NCI-H2196 treated with DMSO at 0.1 percent for 48 hours (cell line): ENCODE data around the gene BCAT1.
"Not testable (repeated sequence)": the region's sequence is repeated elsewhere in the genome, so short reads cannot be mapped to it uniquely, and the experiment has no call there.

Experiments used
- DNase-seq: peaks from one replicate; lab custom pipeline; 2025; ENCODE audit not compliant: unreplicated experiment; lab: John Stamatoyannopoulos, UW

BCAT1 gene

DNA sequence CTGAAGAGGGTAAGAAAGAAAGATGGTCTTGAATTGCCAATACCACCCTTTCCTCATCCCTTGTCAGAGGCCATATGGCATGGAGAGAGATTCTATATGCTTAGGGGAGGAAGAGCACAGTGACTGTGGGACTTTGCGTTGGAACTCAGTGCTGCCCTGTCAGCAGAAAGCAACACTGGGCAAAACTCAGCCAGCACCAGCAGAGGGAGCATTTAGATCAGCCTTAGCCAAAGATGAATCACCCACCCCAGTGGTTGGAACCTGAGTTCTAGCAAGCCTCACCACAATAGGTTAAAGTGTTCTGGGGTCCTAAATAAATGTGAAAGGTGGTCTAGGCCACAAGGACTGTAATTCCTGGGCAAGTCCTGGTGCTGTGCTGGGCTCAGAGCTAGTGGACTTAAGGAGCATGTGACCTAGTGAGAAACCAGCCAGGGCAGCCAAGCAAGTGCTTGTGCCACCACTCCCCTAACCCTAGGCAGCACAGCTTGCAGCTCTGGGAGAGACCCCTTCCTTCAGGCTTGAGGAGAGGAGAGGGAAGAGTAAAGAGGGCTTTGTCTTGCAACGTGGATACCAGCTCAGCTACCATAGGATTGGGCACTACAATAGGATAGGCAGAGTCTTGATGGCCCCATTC lies 11.4 kb upstream of the BCAT1 start:
- DNase-seq: no peak

DNA sequence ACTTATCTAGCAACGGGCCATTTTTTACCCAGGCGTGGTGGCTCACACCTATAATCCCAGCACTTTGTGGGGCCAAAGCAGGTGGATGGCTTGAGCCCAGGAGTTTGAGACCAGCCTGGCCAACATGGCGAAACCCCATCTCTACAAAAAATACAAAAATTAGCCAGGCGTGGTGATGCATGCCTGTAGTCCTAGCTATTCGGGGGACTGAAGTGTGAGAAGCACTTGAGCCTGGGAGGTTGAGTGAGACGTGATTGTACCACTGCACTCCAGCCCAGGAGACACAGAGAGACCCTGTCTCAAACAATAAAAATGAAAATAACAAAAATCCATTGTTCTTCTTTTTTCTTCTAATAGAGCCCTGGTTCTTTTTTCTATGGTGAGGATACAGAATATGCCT lies 7.5 kb upstream of the BCAT1 start:
- DNase-seq: not testable (repeated sequence)

DNA sequence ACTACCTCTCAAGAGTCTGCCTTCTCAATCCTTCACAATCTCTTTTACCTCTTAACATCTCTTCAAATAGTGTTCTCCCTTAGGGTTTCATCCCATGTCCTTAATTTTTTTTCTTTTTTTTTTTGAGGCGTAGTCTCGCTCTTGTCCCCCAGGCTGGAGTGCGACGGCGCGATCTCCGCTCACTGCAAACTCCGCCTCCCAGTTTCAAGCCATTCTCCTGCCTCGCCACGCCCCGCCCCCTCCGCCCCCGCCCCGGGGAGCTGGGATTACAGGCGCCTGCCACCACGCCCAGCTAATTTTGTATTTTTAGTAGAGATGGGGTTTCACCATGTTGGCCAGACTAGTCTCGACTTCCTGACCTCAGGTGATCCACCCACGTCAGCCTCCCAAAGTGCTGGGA lies 7.0 kb upstream of the BCAT1 start:
- no peak for DNase-seq

DNA sequence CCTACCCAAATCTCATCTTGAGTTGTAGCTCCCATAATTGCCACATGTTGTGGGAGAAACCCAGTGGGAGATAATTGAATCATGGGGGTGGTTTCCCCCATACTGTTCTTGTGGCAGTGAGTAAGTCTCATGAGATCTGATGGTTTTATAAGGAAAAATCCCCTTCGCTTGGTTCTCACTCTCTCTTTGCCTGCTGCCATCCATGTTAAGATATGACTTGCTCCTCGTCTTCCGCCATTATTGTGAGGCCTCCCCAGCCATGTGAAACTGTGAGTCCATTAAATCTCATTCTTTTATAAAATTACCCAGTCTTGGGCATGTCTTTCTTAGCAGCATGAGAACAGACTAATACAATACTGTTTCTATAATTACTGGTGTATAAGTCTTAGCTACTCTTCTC lies 6.5 kb upstream of the BCAT1 start:
- no peak for DNase-seq

DNA sequence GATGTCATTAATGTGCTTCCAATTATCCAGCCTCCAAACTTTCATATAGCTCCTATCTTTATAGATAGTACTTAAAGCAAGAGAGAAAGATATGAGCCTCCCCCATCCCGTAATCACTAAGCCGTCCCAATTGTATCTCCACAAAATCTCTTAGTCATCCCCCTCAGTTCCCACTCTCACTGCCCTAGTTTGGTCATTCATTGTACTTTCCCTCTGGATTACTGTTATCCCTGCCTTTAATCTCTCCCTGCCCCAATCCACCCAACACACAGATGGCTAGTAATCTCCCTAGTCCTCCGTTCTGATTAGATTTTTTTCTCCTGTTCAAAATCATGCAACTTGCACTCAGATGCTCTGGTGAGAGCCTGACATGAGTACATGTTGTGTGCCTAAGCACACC lies 5.4 kb upstream of the BCAT1 start:
- no peak for DNase-seq

DNA sequence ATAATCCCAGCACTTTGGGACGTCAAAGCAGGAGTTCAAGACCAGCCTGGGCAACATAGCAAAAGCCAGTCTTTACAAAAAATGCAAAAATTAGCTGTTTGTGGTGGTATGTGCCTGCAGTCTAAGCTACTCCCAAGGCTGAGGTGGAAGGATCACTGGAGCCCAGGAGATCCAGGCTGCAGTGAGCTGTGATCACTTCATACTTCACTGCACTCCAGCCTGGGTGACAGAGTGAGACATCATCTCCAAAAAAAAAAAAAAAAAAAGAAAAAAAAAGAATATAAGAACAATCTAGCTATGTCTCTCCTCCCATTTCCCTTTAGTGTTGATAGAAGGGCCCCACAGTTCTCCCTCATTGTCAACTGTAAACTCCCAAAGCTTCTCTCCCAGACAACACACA lies 3.5 kb upstream of the BCAT1 start:
- DNase-seq: no peak

DNA sequence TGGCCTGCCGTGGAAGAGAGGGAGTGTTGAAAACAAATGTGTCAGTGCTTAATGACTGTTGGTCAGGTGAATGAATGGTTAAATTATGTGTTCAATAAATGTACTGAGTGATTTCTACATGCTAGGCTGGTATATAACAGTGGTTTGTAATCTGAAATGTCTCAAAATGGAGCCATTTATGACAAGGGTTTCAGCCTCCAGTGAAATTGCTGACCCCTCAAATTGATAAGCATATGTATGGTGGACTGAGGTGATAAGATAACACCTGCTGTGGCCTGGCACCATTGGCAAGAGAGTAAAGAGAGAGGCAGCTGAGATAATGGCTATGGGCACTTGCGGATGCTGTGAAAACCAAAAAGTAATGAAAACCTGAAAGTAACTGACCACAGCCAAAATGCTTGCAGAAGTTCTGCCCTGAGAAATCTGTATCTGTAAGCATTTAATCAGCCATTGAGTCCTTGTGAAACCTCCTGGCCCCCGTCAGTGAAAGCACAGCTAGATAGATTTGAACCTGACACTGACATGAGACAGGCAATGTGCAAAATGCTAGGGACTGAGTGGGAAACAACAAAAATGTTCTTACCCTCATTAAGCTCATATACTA lies 1.4 kb upstream of the BCAT1 start:
- no peak for DNase-seq

DNA sequence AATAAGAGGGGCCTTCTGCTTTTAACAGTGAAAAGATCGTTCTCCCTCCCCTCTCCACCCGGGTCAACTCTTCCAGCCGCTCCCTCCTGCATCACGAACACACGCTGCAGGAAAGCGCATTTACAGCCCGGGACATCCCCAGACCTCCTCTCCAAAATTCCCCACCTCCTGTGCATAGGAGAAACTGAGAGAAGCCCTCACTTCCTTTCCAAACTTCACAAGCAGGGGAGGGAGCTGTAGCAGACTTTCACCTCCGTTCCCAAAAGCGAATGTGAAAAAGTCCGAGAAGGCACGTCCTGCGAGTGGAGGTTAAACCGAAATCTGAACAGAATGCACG lies 513 bp downstream of the BCAT1 start:
- DNase-seq: no peak

DNA sequence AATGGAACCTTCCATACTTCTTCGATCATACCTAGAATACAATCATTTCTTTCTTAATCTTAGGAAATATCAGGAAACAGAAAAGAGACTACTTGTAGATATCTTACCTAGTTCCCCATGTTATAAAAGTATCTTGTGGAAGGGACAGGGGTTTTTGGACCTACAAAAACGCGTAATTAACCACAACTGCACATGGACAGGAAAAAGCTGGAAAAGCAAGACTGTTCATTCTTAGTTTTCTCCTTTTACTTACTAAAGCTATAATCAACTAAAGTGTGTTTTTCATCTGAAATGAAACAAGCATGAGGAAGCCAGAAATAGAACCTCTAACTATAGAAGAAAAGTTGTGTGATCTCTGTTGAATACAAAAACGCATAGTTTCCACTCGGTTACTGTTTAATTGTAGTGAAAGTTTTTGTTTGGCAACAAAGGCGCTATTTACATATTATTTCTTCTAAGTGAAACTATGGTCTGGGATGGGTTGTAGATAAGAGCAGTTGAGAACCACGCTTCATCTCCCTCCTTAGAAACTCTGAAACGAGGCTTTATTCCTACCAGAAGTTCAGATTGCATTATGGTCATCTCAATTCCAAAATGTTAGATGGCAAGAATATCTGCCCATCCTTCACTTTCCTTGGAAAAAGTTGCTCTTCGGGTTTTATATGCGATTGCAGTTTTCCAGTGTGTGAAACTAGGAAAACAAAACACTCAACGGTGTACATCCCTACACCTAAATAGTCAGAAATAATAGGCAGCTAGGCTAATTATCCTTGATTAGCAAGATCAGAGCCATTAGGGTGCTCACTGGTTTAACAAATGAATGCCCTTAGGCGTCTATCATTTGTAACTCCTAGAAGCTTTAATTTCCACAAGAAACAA lies 1.1 kb downstream of the BCAT1 start:
- DNase-seq: no peak

DNA sequence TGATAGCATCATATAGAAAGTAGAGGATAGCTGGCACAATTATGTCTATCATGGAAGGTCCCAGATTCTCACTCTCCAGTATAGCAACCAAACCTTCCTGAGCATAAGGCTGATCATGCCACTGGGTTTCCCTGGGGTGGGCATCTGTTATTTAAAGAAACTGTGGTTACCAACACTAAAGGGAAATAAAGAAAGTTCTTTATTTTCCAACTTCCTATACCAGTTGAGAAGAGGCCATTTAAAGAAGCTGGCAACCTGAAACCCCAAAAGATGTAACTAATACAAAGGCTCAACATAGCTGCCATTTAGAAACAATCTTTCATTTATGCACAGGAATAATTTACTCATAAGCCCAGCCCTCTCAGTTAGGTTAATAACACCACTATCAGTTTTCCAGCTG lies 3.1 kb downstream of the BCAT1 start:
- no peak for DNase-seq

DNA sequence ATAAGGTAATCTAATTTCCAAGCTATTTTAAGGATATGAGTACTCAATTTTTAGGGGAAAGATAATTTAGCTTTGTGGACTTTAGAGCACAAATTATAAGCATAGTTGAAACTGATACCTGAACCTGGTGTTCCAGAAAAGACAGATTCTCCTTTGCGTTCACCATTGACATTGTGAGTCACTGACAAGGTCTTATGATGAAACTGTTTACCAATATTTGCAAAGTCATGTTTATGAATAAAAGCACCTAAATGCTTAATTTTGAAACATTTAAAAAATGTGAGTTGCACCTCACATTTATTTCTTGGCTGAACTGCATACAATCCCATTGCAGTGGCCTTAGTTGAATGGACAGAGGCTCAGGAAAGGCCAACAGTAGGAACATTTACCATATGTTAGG lies 3.9 kb downstream of the BCAT1 start:
- DNase-seq: no peak

DNA sequence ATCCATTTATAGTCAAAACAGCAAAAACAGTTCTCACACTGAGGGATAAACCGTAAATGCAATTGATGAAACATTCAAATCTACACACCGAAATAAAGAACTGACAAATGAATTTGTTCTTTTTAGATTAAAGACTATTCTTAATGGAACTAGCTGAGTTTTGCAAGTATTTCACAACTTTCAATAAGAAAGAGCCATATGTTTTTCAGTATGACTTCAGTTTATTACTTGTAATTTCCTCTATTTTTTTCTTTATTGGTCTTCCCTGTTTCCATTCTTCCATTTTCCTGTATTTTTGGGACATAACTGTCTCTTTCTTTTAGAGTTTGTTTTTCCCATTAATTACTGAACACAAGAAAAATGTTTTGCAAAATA lies 4.3 kb downstream of the BCAT1 start:
- no peak for DNase-seq

DNA sequence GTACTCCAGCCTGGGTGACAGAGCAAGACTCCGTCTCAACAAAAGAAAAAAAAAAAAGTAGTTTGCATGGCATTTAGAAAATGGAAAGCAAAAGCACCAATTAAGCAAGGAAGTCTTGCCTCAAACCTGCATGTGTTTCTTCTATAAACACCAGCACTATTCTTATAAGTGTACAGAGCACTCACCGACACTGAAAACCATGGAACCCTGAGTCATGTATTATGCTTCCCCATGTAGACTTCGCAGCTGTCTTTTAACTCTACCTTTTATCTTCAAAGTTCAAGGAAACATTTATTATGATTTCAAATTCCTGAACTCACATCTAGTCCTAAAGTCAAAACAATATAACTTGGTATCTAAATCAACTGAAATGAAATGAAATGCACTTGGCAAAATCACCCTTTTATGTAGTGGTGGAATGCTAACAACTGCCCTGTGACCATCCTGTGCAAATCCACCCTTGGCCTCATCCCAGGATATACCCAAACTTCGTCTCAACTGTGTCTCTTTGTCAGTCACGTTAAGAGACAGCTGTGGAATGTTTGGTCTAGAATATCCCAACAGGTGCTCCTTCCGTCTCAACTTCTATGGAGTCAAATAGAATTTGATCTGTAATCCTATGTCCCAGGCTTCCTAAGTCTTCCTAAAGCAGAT lies 4.8 kb downstream of the BCAT1 start:
- DNase-seq: no peak

DNA sequence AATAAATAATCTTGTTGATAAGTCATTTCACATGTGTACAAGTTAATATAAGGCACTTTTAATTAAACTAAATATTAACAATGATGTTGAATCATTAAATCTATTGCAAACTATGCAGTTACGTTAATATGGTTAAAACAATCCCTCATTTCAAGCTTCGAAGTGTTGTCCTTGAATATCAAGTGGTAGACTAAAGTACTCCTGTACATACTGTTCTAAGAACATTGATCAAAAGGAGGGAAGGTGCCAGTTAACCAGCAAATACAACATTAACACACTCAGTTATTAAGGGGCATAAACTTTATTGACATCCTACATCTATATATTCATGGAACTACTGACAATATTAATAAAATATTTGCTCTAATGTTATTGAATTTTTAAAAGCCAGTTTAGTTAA lies 8.7 kb downstream of the BCAT1 start:
- DNase-seq: no peak

DNA sequence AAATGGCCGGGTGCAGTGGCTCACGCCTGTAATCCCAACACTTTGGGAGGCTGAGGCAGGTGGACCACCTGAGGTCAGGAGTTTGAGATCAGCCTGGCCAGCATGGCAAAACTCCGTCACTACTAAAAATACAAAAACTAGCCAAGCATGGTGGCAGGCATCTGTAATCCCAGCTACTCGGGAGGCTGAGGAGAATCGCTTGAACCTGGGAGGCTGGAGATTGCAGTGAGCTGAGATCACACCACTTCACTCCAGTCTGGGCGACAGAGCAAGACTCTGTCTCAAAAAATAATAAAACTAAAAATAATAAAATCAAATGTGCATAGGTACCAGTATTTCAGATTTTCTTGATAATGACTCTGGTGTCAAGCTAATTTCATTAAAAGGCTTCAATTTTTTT lies 9.3 kb downstream of the BCAT1 start:
- not testable (repeated sequence) for DNase-seq

DNA sequence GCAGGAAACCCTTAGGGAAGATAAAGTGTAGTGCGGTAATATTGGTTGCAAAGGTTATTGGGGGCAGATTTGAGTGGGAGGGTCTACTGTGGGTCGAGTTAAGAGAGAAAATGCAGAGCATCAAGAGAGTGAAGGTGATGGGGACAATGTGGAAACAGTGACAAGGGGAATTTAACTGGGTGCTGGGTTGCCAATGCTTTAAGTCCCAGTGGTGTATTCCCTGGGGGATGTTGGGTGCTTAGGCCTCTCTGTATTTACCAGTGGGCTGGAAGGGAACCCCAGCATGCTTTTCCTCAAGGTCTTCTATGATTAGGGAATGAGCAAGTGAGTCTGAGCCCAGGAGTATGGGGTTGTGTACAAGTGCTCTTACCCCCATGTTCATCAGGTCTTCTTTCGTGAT lies 10.6 kb downstream of the BCAT1 start:
- DNase-seq: no peak

DNA sequence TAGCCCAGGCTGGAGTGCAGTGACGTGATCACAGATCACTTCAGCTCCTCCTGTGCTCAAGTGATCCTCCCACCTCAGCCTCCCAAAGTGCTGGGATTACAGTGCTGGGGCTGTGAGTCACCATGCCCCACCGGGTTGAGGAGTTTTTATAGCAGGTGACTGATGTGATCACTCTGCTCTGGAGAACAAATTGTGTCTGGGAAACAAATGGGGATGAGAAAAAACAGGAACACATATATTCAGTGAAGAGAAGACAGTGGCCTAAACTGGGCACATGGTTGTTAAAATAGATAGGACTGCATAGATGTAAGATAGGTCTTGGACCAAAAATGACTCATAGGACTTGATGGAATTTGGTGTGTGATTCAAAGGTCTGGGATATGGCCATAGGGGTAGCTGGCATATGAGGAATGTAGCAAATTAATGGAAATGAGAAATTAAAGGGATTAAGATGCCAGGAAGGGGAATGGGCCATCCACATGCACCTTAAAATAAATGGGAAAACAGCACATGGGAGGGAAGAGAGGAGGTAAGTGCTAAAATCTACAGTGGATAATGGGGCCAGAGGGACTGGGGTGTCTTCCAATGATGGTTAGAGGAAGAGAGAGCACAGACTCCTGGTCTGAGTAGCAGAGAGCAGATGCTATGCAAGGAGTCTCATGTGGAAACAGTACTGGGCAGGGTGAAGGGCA lies 11.2 kb downstream of the BCAT1 start:
- DNase-seq: no peak

DNA sequence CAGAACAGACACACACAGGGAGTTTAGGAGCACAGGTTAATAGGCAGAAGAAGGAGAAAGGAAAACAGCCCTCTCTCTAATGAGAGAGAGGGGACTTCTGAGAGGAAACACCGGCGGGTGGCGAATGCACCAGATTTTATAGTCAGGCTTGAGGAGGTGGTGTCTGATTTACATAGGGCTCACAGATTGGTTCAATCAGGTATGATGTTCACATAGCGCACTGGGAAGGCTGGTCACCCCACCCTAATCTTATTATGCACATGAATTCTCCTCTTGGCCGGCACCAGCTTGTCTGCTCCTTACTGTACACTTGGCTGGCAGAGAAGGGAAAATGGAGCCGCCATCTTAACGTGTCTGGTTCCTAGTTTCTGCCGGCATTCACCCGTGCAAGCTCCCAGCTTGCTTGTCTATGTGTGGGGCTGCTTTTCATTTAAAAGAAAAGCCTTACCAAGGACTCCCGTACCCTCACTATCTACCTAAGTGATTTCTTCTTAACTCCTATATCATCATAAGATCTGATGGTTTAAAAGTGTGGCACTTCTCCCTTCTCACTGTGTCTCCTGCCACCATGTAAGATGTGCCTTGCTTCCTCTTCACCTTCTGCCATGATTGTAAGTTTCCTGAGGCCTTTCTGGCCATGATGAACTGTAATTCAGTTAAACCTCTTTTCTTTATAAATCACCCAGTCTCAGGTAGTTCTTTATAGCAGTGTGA lies 15.1 kb downstream of the BCAT1 start:
- no peak for DNase-seq

DNA sequence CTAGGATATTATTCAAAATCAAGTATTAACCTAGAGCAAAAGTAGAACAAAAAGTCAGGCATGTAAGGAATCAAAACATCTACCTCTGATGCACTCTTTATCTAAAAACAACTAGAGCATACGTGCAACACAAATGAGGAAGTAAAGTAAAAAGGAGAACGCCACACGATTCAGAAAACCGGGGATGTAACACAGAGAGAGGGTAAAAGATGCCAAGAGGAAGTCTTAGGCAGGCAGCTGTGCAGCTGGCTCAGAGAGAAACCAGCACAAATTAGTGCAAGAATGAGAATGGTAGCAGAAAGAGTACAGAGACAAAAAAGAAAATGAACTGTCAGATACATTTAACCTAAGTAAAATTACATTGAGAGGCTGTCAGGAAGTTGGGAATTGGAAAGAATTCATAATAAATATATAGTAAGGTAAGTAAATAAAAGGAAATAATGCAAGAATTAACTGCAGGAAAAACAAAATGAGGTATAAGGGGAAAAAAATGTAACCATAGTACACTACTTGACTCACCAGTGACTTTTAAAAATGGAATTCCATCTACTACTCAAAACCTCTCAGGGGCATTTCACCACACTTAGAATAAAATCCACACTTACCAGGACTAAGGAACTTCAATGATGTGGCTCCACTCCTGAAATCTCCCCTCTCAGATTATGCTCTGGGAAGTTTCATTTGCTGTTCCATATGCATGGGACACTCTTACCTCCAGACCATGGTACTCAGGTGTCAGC lies 17.1 kb downstream of the BCAT1 start:
- no peak for DNase-seq

DNA sequence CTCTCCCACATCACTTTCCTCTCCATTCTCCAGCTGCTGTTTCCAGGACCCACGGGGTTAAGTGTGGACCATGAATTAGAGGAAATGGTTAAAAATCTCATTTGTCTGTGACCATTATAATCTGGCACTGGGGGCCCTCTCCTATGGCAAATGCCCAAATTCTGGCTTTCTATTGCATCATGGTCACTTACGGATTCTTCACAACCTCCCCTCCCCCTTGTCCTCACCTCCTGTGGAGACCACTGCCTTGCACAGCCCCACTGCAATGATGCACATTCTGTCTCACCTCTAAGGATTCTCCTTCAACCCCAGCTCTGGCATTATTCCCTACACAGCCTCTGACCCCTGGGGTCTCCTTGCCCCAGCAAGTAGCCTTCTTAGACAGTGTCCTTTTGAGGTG lies 18.9 kb downstream of the BCAT1 start:
- DNase-seq: no peak
